GM10266 (cell line): Measurements from ENCODE around the gene ATG13.
"Not testable (repeated sequence)": the region's sequence is repeated elsewhere in the genome, so short reads cannot be mapped to it uniquely, and the experiment has no call there.

Experiments used
- DNase-seq: peaks from one replicate; pipeline ENCODE4 v3.0.0; 2012; ENCODE audit errors: extremely low spot score
- CTCF ChIP-seq: IDR thresholded peaks from 2 replicates; pipeline ENCODE4 v1.5.1; 2012; ENCODE audit warnings: mild to moderate bottlenecking, low read depth; ENCODE audit not compliant: control insufficient read depth, insufficient read depth; ENCODE audit errors: missing control alignments

The ATG13 gene

GRCh38 chr11:46705070-46705688, 87.8 kb downstream of the ATG13 start:
- DNase-seq, result no peak
- TF ChIP-seq CTCF, result no peak

- no peak for DNase-seq
- no peak for TF ChIP-seq CTCF
Measured at GRCh38 chr11:46706886-46707285, 89.5 kb downstream of the ATG13 start.

GRCh38 chr11:46709351-46709750, 92.0 kb downstream of the ATG13 start:
- not testable (repeated sequence) for DNase-seq

- TF ChIP-seq CTCF, result no peak
- no peak for DNase-seq
Measured at GRCh38 chr11:46710821-46711269, 93.5 kb downstream of the ATG13 start.

- no peak for DNase-seq
- no peak for TF ChIP-seq CTCF
Measured at GRCh38 chr11:46711303-46711702, 94.0 kb downstream of the ATG13 start.

- DNase-seq, result no peak
Measured at GRCh38 chr11:46712874-46713576, 95.7 kb downstream of the ATG13 start.

GRCh38 chr11:46717825-46718154, 100.4 kb downstream of the ATG13 start:
- DNase-seq, result not testable (repeated sequence)

More at GRCh38 chr11:46712874-46713576, 95.7 kb downstream of the ATG13 start:
- TF ChIP-seq CTCF, result no peak

GRCh38 chr11:46718155-46719019, 101.0 kb downstream of the ATG13 start:
- DNase-seq, result no peak
- no peak for TF ChIP-seq CTCF
